Hepatocyte (in vitro differentiated cells): ENCODE results near the gene ACP6.

Source experiments
- EZH2phosphoT487 ChIP-seq: fragments of 200-600 bp; sonication (generic); IDR thresholded peaks from one replicate; pipeline ENCODE4 v1.6.1; 2018; ENCODE audit warnings: antibody characterized with exemption, mild to moderate bottlenecking, low read depth, moderate library complexity; ENCODE audit not compliant: unreplicated experiment, severe bottlenecking
- TF ChIP-seq, protein P1 (sequence below): fragments of 200-600 bp; sonication (generic); IDR thresholded peaks from 2 replicates; pipeline ENCODE4 v1.5.1; 2016; ENCODE audit warnings: antibody characterized with exemption, mild to moderate bottlenecking; ENCODE audit not compliant: poor library complexity

GRCh38 chr1:147683163-147683763, 12.9 kb upstream of the ACP6 start:
- TF ChIP-seq, protein P1, sequence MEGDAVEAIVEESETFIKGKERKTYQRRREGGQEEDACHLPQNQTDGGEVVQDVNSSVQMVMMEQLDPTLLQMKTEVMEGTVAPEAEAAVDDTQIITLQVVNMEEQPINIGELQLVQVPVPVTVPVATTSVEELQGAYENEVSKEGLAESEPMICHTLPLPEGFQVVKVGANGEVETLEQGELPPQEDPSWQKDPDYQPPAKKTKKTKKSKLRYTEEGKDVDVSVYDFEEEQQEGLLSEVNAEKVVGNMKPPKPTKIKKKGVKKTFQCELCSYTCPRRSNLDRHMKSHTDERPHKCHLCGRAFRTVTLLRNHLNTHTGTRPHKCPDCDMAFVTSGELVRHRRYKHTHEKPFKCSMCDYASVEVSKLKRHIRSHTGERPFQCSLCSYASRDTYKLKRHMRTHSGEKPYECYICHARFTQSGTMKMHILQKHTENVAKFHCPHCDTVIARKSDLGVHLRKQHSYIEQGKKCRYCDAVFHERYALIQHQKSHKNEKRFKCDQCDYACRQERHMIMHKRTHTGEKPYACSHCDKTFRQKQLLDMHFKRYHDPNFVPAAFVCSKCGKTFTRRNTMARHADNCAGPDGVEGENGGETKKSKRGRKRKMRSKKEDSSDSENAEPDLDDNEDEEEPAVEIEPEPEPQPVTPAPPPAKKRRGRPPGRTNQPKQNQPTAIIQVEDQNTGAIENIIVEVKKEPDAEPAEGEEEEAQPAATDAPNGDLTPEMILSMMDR, result no peak
- no peak for TF ChIP-seq EZH2phosphoT487
